Ectodermal cell (in vitro differentiated cells): ENCODE measurements around the gene OR8I2.
"Not testable (repeated sequence)": the region's sequence is repeated elsewhere in the genome, so short reads cannot be mapped to it uniquely, and the experiment has no call there.

ENCODE experiments used
- H3K27ac ChIP-seq: 2 replicates; pipeline ENCODE4 v1.7.0; 2013; ENCODE audit warnings: mild to moderate bottlenecking, low read depth, low read length; ENCODE audit not compliant: insufficient read depth, poor library complexity, severe bottlenecking
- H3K27me3 ChIP-seq: 2 replicates; pipeline ENCODE4 v1.7.0; 2013; ENCODE audit warnings: mild to moderate bottlenecking, low read length; ENCODE audit not compliant: insufficient read depth, control insufficient read depth, poor library complexity, severe bottlenecking
- H3K36me3 ChIP-seq: one replicate; pipeline ENCODE4 v1.7.0; 2013; ENCODE audit warnings: low read length; ENCODE audit not compliant: control insufficient read depth, insufficient read depth
- H3K4me1 ChIP-seq: one replicate; pipeline ENCODE4 v1.7.0; 2013; ENCODE audit warnings: low read length; ENCODE audit not compliant: control insufficient read depth, insufficient read depth
- H3K4me3 ChIP-seq: 2 replicates; pipeline ENCODE4 v1.7.0; 2013; ENCODE audit warnings: low read depth, low read length, control low read depth; ENCODE audit not compliant: insufficient read depth
- H3K9me3 ChIP-seq: 2 replicates; pipeline ENCODE4 v1.7.0; 2013; ENCODE audit warnings: mild to moderate bottlenecking, low read length, moderate library complexity; ENCODE audit not compliant: control insufficient read depth
- WGBS, 2 experiments: methylation state at CpG; one replicate each; pipeline ENCODE4 v1.1.7; 2013; ENCODE audit warnings: missing lambda C conversion rate in 2 of 2; 5-methylcytosine and 5-hydroxymethylcytosine counted together

Gene OR8I2

GRCh38 chr11:56122073-56122472 lies 29.0 kb downstream of the OR8I2 start, which contains the start of gene OR8H3:
OR8H3 (plus strand) TSS chr11:56122373; CDS start chr11:56122373, 0 bp downstream.
- H3K9me3 ChIP-seq, result no peaks in the 10 kb centered on the region

GRCh38 chr11:56140151-56140661 lies 47.1 kb downstream of the OR8I2 start, which contains the start of gene OR8J3:
OR8J3 (minus strand) TSS chr11:56140201; CDS start chr11:56137718, 2,483 bp downstream.
- no peaks in the 10 kb centered on the region for H3K4me1 ChIP-seq
- no peak within 1 kb of the TSS for H3K27ac ChIP-seq
- H3K36me3 ChIP-seq, result no peaks in the 10 kb centered on the region
- no peaks in the 10 kb centered on the region for H3K9me3 ChIP-seq
- H3K27me3 ChIP-seq, result no peaks in the 10 kb centered on the region
- no peak within 1 kb of the TSS for H3K4me3 ChIP-seq

More at GRCh38 chr11:56122073-56122472, 29.0 kb downstream of the OR8I2 start, which contains the start of gene OR8H3:
- H3K36me3 ChIP-seq, result no peaks in the 10 kb centered on the region
- 93 to 94% methylated on average over 6 of the region's 6 CpGs for WGBS, 2 experiments
- no peak within 1 kb of the TSS for H3K4me3 ChIP-seq
- H3K4me1 ChIP-seq, result no peaks in the 10 kb centered on the region
- H3K27me3 ChIP-seq, result no peaks in the 10 kb centered on the region
- no peak within 1 kb of the TSS for H3K27ac ChIP-seq

- 95 to 99% methylated on average over 20 to 28 of the region's 30 CpGs for WGBS, 2 experiments
- not testable (repeated sequence) for H3K4me3 ChIP-seq, H3K36me3 ChIP-seq, H3K27me3 ChIP-seq, H3K4me1 ChIP-seq, H3K27ac ChIP-seq, H3K9me3 ChIP-seq
Measured at GRCh38 chr11:56143681-56144080, 50.6 kb downstream of the OR8I2 start.
